Urinary bladder (tissue), 4 donors: ENCODE results near the gene KCNIP3. TPM values are rescaled to one million over a fixed set of nuclear protein-coding genes. Genes with fewer than 3 reads are reported as not detected.
"Not testable (repeated sequence)": the region's sequence is repeated elsewhere in the genome, so short reads cannot be mapped to it uniquely, and the experiment has no call there.

Experiments used
- DNase-seq: peaks from one replicate; pipeline ENCODE4 v3.0.0-alpha.2; 2015; ENCODE audit errors: extremely low spot score
- H3K27ac ChIP-seq: one replicate; pipeline ENCODE4 v1.5.1; 2013; ENCODE audit warnings: low read depth, mild to moderate bottlenecking, moderate library complexity
- H3K36me3 ChIP-seq: one replicate; pipeline ENCODE4 v1.6.1; 2013; ENCODE audit warnings: mild to moderate bottlenecking, moderate library complexity; ENCODE audit not compliant: insufficient read depth
- H3K4me1 ChIP-seq: one replicate; pipeline ENCODE4 v1.6.1; 2013; ENCODE audit warnings: mild to moderate bottlenecking, moderate library complexity; ENCODE audit not compliant: insufficient read depth
- H3K4me3 ChIP-seq: one replicate; pipeline ENCODE4 v1.5.1; 2013; ENCODE audit warnings: low read depth, low read length
- WGBS: extraction: QIAGEN DNeasy Blood & Tissue Kit; methylation state at CpG from one replicate; pipeline ENCODE4 v1.1.7; 2013; 5-methylcytosine and 5-hydroxymethylcytosine counted together
- polyA plus RNA-seq: library from polyadenylated mRNA; stranded (reverse); fragments of 200-250 nt; gene quantifications from one replicate; pipeline ENCODE4 v1.2.3, GENCODE V29; 2013
- total RNA-seq: library from RNA; depleted of rRNA; stranded (reverse); fragments of >200 nt; gene quantifications from one replicate; pipeline ENCODE4 v1.2.3, GENCODE V29; 2014
- donor health status: healthy with polysubstance abuse.
- donor health status: healthy.

Gene KCNIP3
- total and polyA plus RNA-seq, 2 donors = 6.1 to 16.8 TPM

- no peak for DNase-seq
- WGBS = 84% methylated on average over 6 of the region's 6 CpGs
- Histone ChIP-seq H3K4me1 (no peaks in the 10 kb centered on the region), H3K36me3 (no peaks in the 10 kb centered on the region), H3K4me3 (no peak overlapping the region), H3K27ac (no peak overlapping the region)
Measured at GRCh38 chr2:95352310-95353054, 55.3 kb downstream of the KCNIP3 start.

- Histone ChIP-seq H3K36me3 (no peaks in the 10 kb centered on the region), H3K4me1 (no peaks in the 10 kb centered on the region), H3K4me3 (no peak overlapping the region), H3K27ac (no peak overlapping the region)
- 91% methylated on average over 10 of the region's 10 CpGs for WGBS
- DNase-seq = no peak
Measured at GRCh38 chr2:95353055-95353575, 56.0 kb downstream of the KCNIP3 start.

GRCh38 chr2:95353613-95354468 is 56.7 kb downstream of the KCNIP3 start:
- no peaks in the 10 kb centered on the region for H3K4me1 ChIP-seq
- H3K27ac ChIP-seq = no peak overlapping the region
- no peak for DNase-seq
- WGBS = 84% methylated on average over 22 of the region's 22 CpGs
- no peak overlapping the region for H3K4me3 ChIP-seq
- H3K36me3 ChIP-seq = no peaks in the 10 kb centered on the region

- WGBS = 93% methylated on average over 5 of the region's 5 CpGs
Measured at GRCh38 chr2:95354469-95354901, 57.3 kb downstream of the KCNIP3 start.

DNA sequence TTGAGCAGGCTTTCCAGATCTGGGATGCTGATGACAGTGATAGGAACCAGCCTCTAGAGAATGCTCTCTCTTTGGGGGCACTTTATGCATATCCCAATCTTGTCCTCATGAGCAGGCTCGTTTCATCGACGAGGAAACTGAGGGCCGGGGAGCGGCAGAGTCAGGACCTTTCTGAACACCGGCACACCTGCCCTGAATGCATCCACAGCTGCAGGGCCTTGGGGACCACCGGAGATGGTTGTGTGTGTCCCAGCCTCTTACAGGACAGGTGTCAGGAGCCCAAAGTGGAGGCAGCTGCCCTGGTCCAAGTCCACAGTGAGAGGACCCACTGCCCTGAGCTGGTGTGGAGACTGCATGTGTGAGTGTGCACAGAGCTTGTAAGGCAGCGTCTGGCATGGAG is 57.8 kb downstream of the KCNIP3 start:
- no peak overlapping the region for H3K27ac ChIP-seq
- H3K36me3 ChIP-seq = no peaks in the 10 kb centered on the region
- H3K4me1 ChIP-seq = no peaks in the 10 kb centered on the region
- WGBS = 95% methylated on average over 8 of the region's 8 CpGs
- no peak overlapping the region for H3K4me3 ChIP-seq
- DNase-seq = no peak

More at GRCh38 chr2:95354469-95354901, 57.3 kb downstream of the KCNIP3 start:
- no peak overlapping the region for H3K4me3 ChIP-seq
- H3K27ac ChIP-seq = no peak overlapping the region
- DNase-seq = no peak
- H3K36me3 ChIP-seq = no peaks in the 10 kb centered on the region
- H3K4me1 ChIP-seq = no peaks in the 10 kb centered on the region

DNA sequence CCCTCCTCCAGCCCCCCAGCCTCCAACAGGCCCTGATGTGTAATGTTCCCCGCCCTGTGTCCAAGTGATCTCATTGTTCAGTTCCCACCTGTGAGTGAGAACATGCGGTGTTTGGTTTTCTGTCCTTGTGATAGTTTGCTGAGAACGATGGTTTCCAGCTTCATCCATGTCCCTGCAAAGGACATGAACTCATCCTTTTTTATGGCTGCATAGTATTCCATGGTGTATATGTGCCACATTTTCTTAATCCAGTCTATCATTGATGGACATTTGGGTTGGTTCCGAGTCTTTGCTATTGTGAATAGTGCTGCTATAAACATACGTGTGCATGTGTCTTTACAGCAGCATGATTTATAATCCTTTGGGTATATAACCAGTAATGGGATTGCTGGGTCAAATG is 58.3 kb downstream of the KCNIP3 start:
- 93% methylated on average over 4 of the region's 5 CpGs for WGBS
- H3K36me3 ChIP-seq, H3K4me3 ChIP-seq, H3K27ac ChIP-seq, DNase-seq, H3K4me1 ChIP-seq: not testable (repeated sequence)

GRCh38 chr2:95356821-95357700 is 59.9 kb downstream of the KCNIP3 start:
- WGBS = 90% methylated on average over 12 of the region's 12 CpGs
- H3K4me1 ChIP-seq = no peaks in the 10 kb centered on the region
- H3K36me3 ChIP-seq = no peaks in the 10 kb centered on the region
- no peak for DNase-seq
- no peak overlapping the region for H3K27ac ChIP-seq
- H3K4me3 ChIP-seq = no peak overlapping the region

DNA sequence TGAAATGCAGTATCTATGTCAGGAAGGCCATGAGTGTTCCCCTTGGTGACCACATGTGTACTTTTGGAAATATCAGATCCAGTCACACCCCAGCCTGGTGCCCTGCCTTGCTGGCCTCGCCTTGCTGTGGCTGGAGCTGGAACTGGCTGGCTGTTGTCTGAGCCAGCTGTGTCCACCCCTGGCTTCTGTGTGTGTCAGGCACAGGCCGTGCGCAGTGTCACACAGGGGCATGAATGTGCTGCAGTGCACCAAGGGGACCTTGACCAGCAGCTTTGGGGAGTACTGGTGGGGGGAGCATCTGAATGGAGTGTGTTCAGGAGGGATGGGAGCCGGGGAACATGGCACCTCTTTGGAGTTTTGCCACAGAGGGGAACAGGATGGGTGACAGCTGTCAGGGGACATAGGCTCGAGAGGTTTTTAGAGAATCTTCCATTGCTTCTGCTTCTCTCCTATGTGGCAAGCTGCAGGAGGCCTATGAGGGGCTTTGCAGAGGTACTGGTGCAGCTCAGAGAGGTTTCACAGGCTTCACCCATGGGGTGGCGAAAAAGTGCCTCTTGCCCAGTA is 60.7 kb downstream of the KCNIP3 start:
- Histone ChIP-seq H3K36me3 (no peaks in the 10 kb centered on the region), H3K27ac (no peak overlapping the region), H3K4me3 (no peak overlapping the region), H3K4me1 (no peaks in the 10 kb centered on the region)
- WGBS = 90% methylated on average over 6 of the region's 6 CpGs
- DNase-seq = no peak

DNA sequence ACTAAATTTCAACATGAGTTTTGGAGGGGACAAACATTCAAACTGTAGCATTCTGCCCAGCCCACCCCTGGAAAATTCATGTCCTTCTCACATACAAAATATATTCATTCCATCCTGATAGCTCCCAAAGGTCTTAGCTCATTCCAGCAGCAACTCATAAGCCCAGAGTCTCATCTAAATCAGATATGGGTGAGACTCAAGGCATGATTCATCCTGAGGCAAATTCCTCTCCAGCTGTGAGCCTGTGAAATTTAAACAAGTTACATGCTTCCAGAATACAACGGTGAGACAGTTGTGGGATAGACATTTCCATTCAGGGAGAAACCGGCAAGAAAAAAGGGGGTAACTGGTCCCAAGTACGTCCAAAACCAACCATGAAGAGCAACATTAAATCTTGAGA is 61.9 kb downstream of the KCNIP3 start:
- no peak for DNase-seq
- WGBS = 43% methylated on average over 3 of the region's 3 CpGs
- Histone ChIP-seq H3K4me3 (no peak overlapping the region), H3K27ac (no peak overlapping the region), H3K36me3 (no peaks in the 10 kb centered on the region), H3K4me1 (no peaks in the 10 kb centered on the region)

GRCh38 chr2:95359501-95359930 is 62.4 kb downstream of the KCNIP3 start:
- H3K36me3 ChIP-seq = no peaks in the 10 kb centered on the region
- WGBS = 72% methylated on average over 5 of the region's 5 CpGs
- no peak overlapping the region for H3K27ac ChIP-seq
- no peak for DNase-seq
- no peaks in the 10 kb centered on the region for H3K4me1 ChIP-seq
- no peak overlapping the region for H3K4me3 ChIP-seq

GRCh38 chr2:95361216-95361980 is 64.3 kb downstream of the KCNIP3 start:
- Histone ChIP-seq H3K4me3 (no peak overlapping the region), H3K4me1 (no peaks in the 10 kb centered on the region), H3K36me3 (no peaks in the 10 kb centered on the region), H3K27ac (no peak overlapping the region)
- WGBS = 85% methylated on average over 9 of the region's 9 CpGs
- no peak for DNase-seq

DNA sequence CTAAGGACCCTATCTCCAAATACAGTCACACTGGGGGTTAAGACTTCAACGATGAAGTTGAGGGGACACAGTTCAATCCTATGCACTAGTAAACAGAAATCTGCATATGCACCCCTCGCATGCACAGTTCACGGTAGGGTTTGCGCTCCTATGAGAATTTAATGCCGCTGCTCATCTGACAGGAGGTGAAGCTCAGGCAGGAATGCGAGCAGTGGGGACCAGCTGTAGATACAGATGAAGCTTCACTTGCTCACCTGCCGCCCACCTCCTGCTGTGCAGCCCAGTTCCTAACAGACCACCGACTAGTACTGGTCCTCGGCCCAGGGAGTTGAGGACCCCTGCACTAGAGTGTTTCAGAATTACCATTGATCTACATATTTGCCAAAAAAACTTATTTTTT is 65.3 kb downstream of the KCNIP3 start:
- no peaks in the 10 kb centered on the region for H3K4me1 ChIP-seq
- WGBS = 91% methylated on average over 9 of the region's 9 CpGs
- no peaks in the 10 kb centered on the region for H3K36me3 ChIP-seq
- DNase-seq = no peak
- H3K4me3 ChIP-seq = no peak overlapping the region
- no peak overlapping the region for H3K27ac ChIP-seq
